Renal cortex interstitium (tissue), 11 donors: ENCODE measurements around the gene MAP2K6. TPM values are rescaled to one million over a fixed set of nuclear protein-coding genes. Genes with fewer than 3 reads are reported as not detected.
"Not testable (repeated sequence)": the region's sequence is repeated elsewhere in the genome, so short reads cannot be mapped to it uniquely, and the experiment has no call there.

Experiments
- DNase-seq, 11 donors: peaks; one replicate each; pipeline ENCODE4 v3.0.0-alpha.2; 2013; ENCODE audit warnings: low read depth in 9 of 11, low spot score in 4 of 11; ENCODE audit errors: extremely low read depth in 1 of 11
- polyA plus RNA-seq, 3 donors: library from polyadenylated mRNA; unstranded; fragments of 120-200 nt; gene quantifications; one replicate each; pipeline ENCODE4 v1.2.1, GENCODE V29; 2013; ENCODE audit not compliant: insufficient read length in 3 of 3

MAP2K6 gene
- polyA plus RNA-seq, 3 donors: 21.0 to 26.6 (median 22.4) TPM

- DNase-seq: no peak
Observed at GRCh38 chr17:69473841-69474831, 59.6 kb downstream of the MAP2K6 start.

- DNase-seq: no peak
Observed at GRCh38 chr17:69477204-69477902, 62.9 kb downstream of the MAP2K6 start.

GRCh38 chr17:69477903-69478266 lies 63.4 kb downstream of the MAP2K6 start:
- DNase-seq: no peak

GRCh38 chr17:69478916-69479315 lies 64.4 kb downstream of the MAP2K6 start:
- no peak for DNase-seq

GRCh38 chr17:69479756-69480155 lies 65.3 kb downstream of the MAP2K6 start:
- not testable (repeated sequence) for DNase-seq

GRCh38 chr17:69480245-69480644 lies 65.7 kb downstream of the MAP2K6 start:
- no peak for DNase-seq

- no peak for DNase-seq
Observed at GRCh38 chr17:69485251-69485661, 70.8 kb downstream of the MAP2K6 start.

GRCh38 chr17:69485901-69486643 lies 71.6 kb downstream of the MAP2K6 start:
- no peak for DNase-seq

- no peak for DNase-seq
Observed at GRCh38 chr17:69486779-69487637, 72.5 kb downstream of the MAP2K6 start.

- peak in 1 of 11 donors; percentile 33 for DNase-seq
Observed at GRCh38 chr17:69489313-69489712, 74.8 kb downstream of the MAP2K6 start.

- no peak for DNase-seq
Observed at GRCh38 chr17:69492410-69493071, 78.0 kb downstream of the MAP2K6 start.

GRCh38 chr17:69495787-69496186 lies 81.3 kb downstream of the MAP2K6 start:
- no peak for DNase-seq

- DNase-seq: no peak
Observed at GRCh38 chr17:69497161-69497560, 82.7 kb downstream of the MAP2K6 start.

- DNase-seq: no peak
Observed at GRCh38 chr17:69499318-69499717, 84.8 kb downstream of the MAP2K6 start.

- DNase-seq: no peak
Observed at GRCh38 chr17:69500911-69501429, 86.5 kb downstream of the MAP2K6 start.

GRCh38 chr17:69501591-69502468 lies 87.3 kb downstream of the MAP2K6 start:
- peak; percentile 41 to 80 (median 59) for DNase-seq

GRCh38 chr17:69503711-69504110 lies 89.2 kb downstream of the MAP2K6 start:
- DNase-seq: no peak
